Activated CD4-positive, alpha-beta T cell treated with anti-CD3 and anti-CD28 coated beads, Interleukin-10, Interleukin-2, amounts not matched to agents 100 ng/mL and 50 ng/mL, durations not matched to agents 16 hours and 8 hours (primary cell): ENCODE data around the gene RECQL5.
A peak's percentile ranks its signal among the peaks of the same experiment; 100 is the strongest.
"Not testable (repeated sequence)": the region's sequence is repeated elsewhere in the genome, so short reads cannot be mapped to it uniquely, and the experiment has no call there.

Experiments used
- DNase-seq: peaks from one replicate; pipeline ENCODE4 v3.0.0-alpha.2; 2020

The RECQL5 gene

DNA sequence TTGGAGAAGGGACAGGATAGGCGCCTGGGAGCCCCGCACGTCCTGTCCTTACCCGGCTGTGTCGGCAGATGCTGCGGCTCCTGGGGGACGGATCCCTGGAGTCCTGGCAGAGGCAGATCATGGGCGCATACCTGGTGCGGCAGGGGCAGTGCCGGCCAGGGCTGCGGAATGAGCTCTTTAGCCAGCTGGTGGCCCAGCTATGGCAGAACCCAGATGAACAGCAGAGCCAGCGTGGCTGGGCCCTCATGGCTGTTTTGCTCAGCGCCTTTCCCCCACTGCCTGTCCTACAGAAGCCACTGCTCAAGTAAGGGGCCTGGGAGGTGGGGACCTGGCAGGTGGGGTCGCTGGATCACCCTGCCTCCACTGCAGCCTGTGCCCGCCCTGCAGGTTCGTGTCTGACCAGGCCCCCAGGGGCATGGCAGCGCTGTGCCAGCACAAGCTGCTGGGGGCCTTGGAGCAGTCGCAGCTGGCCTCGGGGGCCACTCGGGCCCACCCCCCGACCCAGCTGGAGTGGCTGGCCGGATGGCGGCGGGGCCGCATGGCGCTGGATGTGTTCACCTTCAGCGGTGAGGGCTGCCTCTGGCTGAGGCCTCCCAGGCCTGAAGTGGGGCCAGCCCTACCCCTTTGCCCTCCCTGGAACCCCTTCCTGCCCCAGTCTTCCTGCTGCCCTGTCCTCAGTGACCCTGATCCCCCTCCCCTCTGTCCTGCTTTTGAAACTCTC is 53.9 kb downstream of the RECQL5 start:
- DNase-seq: no peak

DNA sequence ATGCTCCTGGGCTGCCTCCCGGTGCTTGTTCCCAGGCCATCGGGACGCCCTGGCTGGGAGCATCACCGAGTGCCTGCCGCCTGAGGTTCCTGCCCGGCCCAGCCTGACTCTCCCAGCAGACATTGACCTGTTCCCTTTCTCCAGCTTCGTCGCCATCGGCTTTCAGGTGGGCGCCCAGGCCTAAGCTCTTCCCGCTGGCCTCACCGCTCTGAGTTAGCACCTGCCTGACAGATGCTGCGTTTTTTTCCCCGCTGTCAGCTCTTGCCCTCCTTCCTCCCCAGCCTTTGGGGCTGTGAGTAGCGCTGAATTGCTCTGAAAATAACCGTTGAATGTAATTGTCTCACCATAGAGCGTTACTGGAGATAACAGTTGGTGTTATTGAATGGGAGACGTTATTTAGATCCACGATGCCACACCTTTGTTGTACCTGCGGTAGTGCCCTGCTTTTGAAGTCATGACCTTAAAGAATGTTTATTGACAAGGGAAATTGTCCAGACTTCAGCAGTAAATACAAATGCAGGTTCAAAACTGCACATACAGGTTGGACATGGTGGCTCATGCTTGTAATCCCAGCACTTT is 55.0 kb downstream of the RECQL5 start:
- DNase-seq: no peak

DNA sequence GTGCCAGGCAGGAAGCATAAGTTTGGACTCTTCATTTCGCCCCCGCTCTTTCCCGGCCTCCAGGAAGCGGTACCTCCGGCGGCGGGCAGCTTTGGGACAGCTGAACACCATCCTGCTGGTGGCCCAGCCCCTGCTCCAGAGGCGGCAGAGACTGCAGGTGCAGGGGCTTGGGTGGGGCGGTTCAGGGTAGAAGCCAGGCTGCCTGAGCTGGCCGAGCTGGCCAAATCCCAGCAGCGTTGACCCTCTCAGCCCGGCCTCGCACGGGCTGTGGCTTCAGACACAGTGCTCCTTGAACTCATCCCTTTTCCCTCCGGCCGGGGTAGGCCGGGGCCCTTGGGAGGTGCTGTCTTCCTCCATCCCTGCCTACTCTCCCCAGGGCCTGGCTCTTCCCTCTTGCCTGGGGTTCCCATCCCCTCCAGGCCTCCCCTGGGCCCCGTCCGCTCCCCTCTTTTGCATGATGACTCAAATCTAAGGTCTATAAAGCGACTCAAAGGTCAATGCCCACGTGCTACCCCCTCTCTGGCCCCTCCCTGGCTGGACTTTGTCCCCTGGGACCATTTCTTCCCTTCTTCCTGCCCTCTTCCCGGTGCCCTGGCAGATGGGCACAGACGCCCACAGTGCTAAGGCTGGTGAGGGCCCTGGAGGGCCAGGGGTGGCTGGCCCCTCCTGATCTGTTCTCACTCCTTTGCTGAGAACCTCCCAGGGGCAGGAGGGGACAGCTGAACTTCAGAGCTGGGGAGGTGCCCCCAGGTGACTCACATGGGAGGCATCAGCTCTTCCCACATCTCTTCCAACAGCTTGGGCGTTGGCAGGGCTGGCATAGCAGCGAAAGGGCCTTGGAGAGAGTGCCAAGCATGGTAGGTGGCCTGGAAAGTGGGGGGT is 56.6 kb downstream of the RECQL5 start:
- DNase-seq: no peak

DNA sequence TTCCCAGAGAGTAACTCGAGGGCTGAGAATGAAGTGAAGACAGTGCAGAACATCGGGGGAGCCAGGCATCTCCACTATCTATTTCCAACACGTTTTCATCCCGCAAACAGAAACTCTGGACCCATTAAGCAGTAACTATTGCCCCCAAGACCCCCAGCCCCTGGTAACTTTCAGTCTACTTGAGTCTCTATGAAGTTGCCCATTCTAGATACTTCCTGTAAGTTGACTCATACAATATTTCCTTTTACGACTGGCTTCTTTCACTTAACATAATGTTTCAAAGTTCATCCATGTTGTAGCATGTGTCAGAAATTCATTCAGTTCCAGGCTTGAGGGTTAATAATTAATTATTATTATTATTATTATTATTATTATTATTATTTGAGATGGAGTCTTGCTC is 59.9 kb downstream of the RECQL5 start:
- DNase-seq: no peak

DNA sequence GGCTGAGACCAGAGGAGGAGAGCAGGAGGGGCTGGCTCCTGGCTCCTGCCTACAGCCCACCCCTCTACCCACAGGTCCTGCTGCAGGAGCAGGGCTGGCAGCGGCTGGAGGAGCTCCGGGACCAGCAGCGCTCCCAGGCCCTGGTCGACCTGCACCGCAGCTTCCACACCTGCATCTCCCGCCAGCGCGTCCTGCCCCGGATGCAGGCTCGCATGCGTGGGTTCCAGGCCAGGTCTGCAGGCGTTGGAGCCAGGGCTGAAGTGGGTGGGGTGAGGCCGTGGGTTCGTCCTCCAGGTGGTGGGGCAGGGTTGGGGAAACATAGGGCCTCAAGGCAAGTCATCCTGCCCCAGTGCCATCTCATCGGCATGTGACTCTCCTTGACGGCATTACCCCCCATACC is 61.2 kb downstream of the RECQL5 start:
- DNase-seq: no peak

DNA sequence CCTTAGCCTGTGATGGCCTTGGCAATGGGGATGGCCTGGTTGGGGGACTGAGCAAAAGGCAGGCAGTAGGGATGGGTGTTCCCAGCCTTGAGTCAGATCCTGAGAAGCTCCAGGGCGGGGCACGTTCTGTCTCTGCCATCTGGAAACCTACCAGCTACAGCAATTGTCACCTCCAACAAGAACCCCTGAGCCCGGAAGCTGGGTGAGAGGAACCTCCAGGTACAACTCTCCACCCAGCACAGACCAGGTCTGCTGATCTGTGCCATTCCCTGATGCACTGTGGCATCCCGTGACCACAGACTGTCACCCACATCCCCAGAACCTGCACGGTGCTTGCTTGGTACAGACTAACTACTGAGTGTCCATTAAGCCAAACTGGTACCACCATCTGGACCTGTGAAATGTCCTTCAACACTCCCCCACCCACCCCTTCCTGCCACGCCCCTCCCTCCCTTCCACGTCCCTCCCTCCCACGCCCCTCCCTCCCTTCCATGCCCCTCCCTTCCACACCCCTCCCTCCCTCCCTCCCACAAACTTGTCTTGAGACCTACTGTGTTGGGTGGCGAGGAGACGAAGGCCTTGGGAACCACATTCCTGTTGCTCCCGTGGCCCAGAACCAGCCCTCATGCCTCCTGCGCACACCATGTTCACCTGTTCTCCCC is 62.8 kb downstream of the RECQL5 start:
- no peak for DNase-seq

DNA sequence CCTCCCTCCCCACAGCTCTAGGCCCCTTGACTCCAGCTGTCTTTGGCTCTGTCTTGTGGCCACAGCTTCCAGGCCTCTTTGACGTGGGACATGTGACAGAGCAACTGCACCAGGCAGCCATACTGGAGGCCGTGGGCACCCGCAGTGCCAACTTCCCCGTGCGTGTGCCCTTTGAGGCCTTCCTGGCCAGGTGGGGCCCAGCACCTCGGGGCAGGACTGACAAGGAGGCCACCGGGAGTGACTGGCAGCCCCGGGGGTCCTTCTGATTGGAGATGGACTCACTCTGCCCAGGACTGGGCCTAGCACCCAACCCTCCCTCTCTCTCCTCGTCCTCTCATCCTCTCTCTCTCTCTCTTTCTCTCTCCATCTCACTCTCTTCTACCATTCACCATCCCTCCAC is 63.8 kb downstream of the RECQL5 start:
- DNase-seq: no peak

DNA sequence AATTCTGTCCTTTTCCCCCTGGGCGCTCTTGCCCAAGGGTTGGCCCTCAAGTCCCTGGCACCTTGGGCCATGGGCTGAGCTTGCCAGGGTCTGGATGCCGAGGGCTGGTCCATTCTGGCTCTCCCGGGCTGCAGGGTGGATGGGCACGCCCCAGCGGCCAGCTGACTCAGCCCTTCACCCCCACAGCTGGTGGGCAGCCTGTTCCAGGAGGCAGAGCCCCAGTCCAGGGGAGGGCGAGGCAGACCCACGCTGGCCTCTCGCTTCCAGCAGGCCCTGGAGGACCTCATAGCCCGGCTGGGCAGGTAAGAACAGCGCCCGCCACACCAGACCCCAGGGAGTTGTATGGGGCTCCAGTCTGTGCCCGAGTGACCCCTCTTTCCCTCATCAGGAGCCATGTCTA is 64.3 kb downstream of the RECQL5 start:
- no peak for DNase-seq

DNA sequence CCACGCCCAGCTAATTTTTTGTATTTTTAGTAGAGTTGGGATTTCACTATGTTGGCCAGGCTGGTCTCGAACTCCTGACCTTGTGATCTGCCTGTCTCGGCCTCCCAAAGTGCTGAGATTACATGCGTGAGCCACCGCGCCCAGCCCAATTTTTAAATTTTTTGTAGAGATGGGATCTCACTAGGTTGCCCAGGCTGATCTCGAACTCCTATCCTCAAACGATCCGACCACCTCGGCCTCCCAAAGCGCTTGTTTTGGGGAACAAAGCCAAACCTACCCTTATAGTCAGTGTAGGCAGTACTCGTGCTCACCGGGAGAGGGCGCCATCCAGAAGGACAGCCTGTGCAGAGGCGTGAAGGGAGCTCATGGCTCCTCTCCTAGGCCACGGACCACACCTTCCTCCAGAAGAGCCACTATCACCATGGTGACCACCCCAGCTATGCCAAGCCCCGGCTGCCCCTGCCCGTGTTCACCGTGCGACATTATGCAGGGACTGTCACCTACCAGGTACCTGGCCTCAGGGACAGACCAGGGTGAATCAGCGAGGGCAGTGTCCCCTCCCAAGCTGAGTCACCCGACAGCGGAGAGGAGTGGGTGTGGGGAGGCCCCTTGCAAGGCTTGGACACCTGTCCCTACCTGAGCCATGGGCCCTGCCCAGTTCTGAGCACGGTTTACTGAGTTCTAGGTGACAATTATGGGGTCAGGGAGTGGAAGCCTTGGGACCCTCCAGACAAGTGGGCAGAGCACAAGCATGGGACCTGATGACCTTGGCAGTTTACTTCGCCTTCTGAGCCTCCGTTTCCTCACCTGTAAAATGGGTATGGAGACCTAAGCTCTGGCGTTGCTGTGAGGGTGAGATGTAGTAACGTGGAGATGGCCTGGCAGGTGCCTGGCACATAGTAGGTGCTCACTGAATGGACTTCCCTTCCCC is 65.6 kb downstream of the RECQL5 start:
- DNase-seq: peak; percentile 65

DNA sequence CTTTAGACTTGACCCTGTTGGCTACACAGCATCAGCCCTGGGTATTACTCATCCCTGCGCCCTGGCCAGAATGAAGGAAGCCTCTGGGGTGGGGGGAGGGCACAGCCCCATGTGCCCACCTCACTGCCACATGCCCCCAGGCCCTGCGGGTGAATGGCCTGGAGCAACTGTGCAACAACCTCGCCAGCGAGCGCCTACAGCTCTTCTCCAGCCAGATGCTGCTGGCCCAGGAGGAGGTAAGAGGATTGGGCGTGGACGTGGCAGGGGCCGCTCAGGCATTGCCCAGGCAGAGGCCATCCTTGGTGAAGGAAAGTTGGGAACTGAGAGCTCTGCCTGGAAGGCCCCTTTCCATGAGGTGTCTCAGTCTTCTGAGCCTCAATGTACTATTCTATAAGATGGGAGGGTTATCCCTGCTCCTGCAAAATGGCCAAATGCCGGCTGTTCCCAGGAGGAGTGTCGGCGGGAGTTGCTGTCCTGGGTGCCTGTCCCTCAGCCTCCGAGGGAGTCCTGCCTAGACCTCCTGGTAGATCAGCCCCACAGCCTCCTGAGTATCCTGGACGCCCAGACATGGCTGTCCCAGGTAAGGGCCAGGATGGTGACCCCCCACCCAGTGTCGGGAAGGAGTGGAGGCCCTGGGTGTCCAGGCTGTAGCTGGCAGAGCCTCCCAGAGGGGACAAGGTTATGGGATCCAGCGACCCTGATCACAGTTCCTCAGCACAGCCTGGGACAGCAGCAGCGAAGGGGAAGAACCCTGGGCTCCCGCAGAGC is 70.5 kb downstream of the RECQL5 start:
- no peak for DNase-seq

DNA sequence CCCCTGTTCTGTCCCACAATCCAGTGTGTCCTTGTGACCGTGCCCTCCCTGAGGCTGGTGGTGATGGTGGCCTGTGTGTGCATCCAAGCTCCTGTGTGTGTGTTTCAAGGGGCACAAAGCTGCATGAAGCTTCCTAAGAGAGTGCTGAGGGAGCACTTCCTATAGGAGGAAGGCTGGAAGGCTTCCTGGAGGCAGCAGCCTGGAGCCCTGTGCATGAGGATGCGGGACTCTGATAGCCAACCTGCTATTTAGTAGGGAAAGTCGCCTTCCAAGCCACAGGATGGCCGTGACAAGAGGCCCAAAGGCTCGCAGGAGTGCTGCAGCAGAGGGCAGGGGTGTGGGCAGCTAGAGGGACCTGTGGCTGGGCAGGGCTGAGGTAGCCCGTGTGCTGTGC is 71.0 kb downstream of the RECQL5 start:
- no peak for DNase-seq

DNA sequence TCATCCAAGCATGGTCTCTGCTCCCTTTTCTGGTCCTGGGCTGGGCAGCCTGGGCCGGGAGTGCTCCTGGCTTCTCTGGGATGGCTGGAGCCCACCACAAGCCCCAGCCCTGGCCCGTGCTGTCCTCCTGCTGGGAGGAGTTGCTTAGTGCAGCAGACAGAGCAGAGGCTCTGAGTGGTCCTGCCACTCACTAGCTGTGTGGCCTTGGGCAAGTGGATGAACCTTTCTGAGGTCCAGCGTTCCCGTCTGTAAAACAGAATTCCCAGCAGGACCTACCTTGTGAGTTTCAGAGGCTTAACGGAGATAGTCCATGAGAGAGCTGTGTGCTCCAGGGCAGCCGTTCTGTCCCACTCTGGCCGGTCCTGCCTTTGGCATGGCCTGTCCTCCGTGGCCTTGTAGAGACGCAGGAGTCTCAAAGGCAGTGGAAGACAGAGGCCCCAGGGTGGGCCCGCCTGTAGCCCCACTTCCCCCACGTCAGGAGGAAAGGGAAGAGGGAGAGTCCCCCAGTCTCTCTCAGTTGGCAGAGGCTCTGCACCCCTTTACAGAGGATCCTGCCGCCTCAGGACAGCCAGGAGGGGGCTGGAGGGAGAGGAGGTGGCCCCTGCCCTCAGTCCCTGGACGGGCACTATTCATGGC is 71.6 kb downstream of the RECQL5 start:
- no peak for DNase-seq

DNA sequence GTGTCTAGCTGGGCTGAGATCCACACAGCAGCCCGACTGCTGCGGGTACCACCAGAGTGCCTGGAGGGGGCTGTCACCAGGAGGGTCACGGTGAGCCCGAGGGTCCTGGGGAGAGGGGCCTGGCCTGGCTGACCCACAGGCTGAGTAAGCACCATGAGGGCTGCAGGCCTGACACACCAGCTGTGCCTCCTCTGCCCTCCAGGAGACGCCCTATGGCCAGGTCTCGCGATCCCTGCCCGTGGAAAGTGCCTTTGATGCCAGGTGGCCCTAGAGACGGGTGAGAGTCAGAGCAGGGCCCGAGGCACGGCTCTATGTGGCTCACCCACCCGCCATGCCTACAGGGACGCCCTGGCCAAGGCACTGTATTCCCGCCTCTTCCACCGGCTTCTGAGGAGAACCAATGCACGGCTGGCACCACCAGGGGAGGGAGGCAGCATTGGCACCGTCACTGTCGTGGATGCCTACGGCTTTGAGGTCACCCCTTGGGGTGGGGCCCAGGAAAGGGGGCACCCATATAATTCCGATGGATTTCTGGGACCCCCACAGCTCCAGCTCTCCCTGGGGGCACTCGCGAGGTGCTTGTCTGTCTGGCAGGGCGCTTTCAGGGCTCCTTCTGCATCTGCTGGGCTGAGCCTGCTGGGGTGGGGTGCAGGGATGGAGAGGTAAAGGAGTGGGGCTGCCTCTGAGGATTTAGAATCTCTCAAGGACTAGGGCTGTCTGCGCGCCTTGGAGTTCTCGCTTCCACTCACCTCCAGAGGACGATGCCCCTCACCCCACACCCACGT is 72.3 kb downstream of the RECQL5 start:
- no peak for DNase-seq

DNA sequence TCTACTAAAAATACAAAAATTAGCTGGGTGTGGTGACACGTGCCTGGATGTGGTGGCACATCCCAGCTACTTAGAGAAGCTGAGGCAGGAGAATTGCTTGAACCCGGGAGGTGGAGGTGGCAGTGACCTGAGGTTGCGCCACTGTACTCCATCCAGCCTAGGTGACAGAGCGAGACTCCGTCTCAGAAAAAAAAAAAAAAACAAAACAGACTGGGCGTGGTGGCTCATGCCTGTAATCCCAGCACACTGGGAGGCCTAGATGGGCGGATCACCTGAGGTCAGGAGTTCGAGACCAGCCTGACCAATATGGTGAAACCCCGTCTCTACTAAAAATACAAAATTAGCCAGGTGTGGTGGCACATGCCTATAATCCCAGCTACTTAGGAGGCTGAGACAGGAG is 73.5 kb downstream of the RECQL5 start:
- DNase-seq: not testable (repeated sequence)

DNA sequence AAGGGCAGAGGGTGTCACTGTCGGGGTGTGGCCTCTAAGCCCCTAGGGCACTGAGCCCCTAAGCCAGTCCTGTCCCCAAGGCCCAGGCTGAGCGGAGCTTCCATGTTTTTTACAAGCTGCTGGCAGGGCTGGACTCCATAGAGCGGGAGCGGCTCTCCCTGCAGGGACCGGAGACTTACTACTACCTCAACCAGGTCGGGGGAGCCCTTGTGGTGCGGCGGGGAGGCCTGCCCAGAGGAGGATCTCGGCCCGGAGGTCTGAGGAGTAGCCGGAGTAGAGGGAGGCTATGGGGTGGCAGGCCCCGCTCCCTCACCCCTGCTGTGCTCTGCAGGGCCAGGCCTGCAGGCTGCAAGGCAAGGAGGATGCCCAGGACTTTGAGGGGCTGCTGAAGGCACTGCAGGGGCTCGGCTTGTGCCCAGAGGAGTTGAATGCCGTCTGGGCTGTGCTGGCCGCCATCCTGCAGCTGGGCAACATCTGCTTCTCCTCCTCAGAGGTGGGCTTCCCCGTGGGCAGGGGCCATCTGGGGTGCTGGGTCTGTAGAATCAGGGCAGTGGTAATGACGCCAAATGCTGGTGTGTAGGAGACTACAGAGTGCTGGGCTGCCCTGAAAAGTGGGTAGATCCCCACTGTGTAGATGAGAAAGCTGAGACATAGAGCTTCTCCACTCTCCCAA is 74.5 kb downstream of the RECQL5 start:
- DNase-seq: no peak

DNA sequence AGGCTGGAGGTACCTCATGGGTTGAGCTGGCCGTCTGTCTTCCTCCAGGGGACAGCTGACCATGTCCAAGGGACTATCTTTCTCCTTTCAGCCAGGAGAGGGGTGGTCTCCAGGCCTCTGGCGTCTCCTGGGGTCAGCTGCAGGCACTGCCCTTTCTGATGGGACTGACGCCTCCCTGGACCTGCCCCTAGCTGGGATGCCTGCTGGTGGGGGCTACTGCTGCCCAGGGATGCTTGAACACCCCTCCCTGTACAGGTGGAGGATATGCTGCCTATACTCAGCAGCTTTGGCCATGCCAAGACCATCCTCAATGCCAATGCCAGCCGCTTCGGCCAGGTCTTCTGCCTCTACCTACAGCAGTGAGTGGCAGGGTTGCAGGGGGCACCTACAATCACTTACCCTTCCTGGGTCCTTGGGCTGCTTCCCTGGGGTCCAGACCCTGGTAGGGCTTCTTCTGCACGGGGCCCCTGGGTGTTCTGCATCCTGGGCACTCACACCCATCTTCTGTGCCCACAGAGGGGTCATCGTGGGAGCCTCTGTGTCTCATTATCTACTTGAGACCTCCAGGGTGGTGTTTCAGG is 75.1 kb downstream of the RECQL5 start:
- DNase-seq: no peak

DNA sequence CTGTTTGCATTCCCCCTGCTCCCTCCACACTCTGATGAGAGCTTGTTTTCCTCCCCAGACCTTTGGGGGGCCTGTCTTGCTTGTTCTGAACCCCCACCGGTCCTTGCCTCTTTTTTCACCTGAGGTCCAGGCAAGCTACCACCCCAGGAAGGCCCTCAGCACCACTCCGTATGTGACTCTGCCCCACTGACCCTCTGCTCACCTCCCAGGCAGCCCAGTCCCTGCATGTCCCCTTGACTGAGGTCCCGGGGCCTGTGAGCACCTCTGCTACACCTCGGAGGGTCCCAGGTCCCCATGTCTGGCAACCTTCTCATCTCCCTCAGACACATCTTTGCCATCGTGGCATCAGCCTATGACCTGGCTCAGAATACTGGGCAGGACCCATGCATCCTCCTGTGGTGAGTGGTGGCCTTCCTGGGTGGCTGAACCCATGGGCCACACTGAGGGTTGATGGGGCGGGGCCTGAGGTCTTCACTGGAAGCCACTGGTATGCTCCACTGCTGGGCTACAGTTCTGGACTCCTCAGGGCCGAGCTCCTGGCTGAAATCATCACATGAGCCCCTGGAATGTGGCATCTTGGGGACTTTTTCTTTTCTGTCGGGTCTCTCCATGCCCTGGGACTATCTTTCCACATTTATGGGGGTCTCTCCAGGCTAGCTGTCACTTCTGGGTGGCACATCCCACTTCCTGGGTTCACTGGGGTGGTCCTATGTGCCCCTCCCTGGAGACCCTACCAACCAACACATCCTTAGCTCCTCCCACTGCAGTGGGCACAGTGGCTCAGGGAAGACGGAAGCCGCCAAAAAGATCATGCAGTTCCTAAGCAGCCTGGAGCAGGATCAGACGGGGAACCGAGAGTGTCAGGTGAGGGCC is 75.9 kb downstream of the RECQL5 start:
- no peak for DNase-seq

DNA sequence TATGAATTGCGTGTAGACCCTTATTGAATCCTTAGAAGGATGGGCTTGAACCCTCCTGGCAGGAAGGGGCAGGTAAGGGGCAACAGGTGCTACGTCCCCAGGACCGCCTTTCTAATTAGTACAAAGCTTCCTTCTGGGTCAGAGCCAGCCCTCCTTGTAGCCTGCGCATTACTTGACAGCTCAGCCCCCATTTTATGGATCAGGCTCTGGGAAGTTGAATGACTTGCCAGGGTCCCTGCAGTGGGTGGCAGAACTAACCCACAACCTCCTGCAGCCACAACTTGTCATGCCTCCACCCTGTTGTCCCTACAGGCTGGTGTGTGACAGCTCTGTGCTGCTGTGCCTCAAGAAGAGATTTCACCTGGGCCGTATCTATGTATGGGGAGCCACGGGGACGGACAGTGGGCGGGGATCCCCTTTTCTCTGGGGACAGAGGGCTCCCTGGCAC is 76.6 kb downstream of the RECQL5 start:
- DNase-seq: no peak
